Vagina (tissue), 2 donors: ENCODE data around the gene CAPZB. TPM values are rescaled to one million over a fixed set of nuclear protein-coding genes. Genes with fewer than 3 reads are reported as not detected.

Experiments used
- DNase-seq, 2 donors: peaks; one replicate each; pipeline ENCODE4 v3.0.0-alpha.2; 2017; ENCODE audit errors: extremely low spot score in 2 of 2
- H3K27ac ChIP-seq: fragments of 200-600 bp; sonication (generic); one replicate; pipeline ENCODE4 v1.5.1; 2019
- H3K27me3 ChIP-seq: fragments of 200-600 bp; sonication (generic); one replicate; pipeline ENCODE4 v1.5.1; 2019
- H3K36me3 ChIP-seq, 2 donors: fragments of 200-600 bp; sonication (generic); one replicate each; pipeline ENCODE4 v1.5.1; 2017 to 2019
- H3K4me1 ChIP-seq: fragments of 200-600 bp; sonication (generic); one replicate; pipeline ENCODE4 v1.5.1; 2019
- H3K4me3 ChIP-seq, 2 donors: fragments of 200-600 bp; sonication (generic); 1 replicate in 1 of 2; 2 replicates in 1 of 2; pipeline ENCODE4 v1.5.1; 2016 to 2019
- H3K9me3 ChIP-seq: fragments of 200-600 bp; sonication (generic); one replicate; pipeline ENCODE4 v1.5.1; 2019
- POLR2A ChIP-seq, 2 donors: fragments of 450-650 bp; IDR thresholded peaks; one replicate each; pipeline ENCODE4 v1.6.1; 2017; ENCODE audit warnings: antibody characterized with exemption in 2 of 2, mild to moderate bottlenecking in 2 of 2, moderate library complexity in 2 of 2
- POLR2AphosphoS5 ChIP-seq, 2 donors: sonication (generic); formaldehyde crosslinking; IDR thresholded peaks; one replicate each; pipeline ENCODE4 v1.9.0; 2017; ENCODE audit warnings: antibody characterized with exemption in 2 of 2, mild to moderate bottlenecking in 2 of 2, low read depth in 1 of 2; ENCODE audit not compliant: insufficient read depth in 1 of 2
- intact Hi-C: fragments of 100-400 bp; cut with DNase I; formaldehyde crosslinking; loops from one replicate; pipeline ENCODE4 v1.15.1; 2023
- total RNA-seq: library from RNA; depleted of rRNA; stranded (reverse); fragments of >200 nt; gene quantifications from one replicate; pipeline ENCODE4 v1.2.3, GENCODE V29; 2016
- TF ChIP-seq, protein P1 (sequence below), 3 experiments: fragments of 450-650 bp in 2 of 3; fragments of 200-600 bp in 1 of 3; sonication (generic) in 1 of 3; IDR thresholded peaks; one replicate each; pipeline ENCODE4 v1.5.1; 2017 to 2019; ENCODE audit warnings: antibody characterized with exemption in 3 of 3, mild to moderate bottlenecking in 2 of 3, moderate library complexity in 2 of 3

The CAPZB gene
- total RNA-seq, 1 donor from 2014 or later: 152 TPM

DNA sequence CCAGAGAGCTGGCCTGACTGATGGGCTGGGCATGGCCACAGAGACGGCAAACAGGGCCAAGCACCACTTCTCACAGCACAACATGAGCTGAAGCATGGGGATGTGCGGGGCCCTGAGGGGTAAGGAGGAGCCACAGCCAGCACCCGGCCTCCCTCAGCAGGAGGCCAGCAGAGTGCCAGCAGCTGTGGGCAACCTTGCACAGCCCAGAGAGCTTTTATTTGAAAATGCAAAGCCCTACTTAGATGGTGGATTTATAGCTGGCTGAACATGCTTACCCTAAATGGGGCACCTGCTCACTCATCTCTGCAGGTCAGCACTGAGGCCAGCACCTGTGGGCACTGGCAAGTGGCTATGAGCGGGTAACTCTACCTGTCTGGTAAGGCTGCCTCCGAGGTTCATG is 129.1 kb downstream of the CAPZB start:
- Histone ChIP-seq H3K27ac (peak overlapping the region; percentile 21), H3K9me3 (no peaks in the 10 kb centered on the region), H3K4me1 (peaks cover 74% of the 10 kb centered on the region), H3K4me3 (no peak overlapping the region), H3K27me3 (no peaks in the 10 kb centered on the region), H3K36me3 (peaks cover 0 to 25% of the 10 kb centered on the region in 2 donors)
- intact Hi-C loops: loop anchor here (5.0 kb wide), 1 partner anchor 36 kb away; no protein-coding TSS in a partner anchor
- DNase-seq: no peak
- TF ChIP-seq POLR2AphosphoS5 (IDR thresholded peaks at IDR 0.05; ENCODE audit: insufficient read depth in 1 of 2, low read depth in 1 of 2) (no peak), POLR2A (IDR thresholded peaks at IDR 0.05) (no peak)
- TF ChIP-seq, protein P1, sequence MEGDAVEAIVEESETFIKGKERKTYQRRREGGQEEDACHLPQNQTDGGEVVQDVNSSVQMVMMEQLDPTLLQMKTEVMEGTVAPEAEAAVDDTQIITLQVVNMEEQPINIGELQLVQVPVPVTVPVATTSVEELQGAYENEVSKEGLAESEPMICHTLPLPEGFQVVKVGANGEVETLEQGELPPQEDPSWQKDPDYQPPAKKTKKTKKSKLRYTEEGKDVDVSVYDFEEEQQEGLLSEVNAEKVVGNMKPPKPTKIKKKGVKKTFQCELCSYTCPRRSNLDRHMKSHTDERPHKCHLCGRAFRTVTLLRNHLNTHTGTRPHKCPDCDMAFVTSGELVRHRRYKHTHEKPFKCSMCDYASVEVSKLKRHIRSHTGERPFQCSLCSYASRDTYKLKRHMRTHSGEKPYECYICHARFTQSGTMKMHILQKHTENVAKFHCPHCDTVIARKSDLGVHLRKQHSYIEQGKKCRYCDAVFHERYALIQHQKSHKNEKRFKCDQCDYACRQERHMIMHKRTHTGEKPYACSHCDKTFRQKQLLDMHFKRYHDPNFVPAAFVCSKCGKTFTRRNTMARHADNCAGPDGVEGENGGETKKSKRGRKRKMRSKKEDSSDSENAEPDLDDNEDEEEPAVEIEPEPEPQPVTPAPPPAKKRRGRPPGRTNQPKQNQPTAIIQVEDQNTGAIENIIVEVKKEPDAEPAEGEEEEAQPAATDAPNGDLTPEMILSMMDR (IDR thresholded peaks at IDR 0.05): no peak

DNA sequence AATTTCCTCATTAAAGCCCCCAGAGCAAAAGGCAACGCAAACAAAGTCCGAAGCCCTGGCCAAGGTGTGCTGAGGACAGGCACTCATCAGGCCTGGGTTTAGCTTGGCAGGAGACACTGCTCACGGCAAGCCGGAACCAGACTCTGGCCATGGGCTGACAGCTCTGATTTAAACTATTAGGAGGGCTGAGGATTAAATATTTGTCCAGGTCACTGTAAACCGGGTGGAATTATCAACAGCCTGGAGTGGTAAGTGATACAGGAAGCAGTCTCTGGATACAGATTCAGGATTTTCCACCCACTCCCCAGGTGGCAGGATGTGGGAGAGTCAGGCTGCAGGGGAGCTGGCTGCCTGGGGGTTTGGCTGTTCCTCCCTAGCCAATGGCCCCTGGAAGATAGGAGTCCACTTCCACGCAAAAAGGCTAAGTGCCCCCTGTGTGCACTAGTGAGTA is 130.8 kb downstream of the CAPZB start:
- Histone ChIP-seq H3K4me3 (no peak overlapping the region), H3K9me3 (no peaks in the 10 kb centered on the region), H3K27ac (peak overlapping the region; percentile 57), H3K36me3 (peaks cover 0 to 25% of the 10 kb centered on the region in 2 donors), H3K27me3 (no peaks in the 10 kb centered on the region), H3K4me1 (peaks cover 71% of the 10 kb centered on the region)
- intact Hi-C loops: no loop called here
- no peak for DNase-seq
- TF ChIP-seq POLR2AphosphoS5 (IDR thresholded peaks at IDR 0.05; ENCODE audit: insufficient read depth in 1 of 2, low read depth in 1 of 2): no peak
- TF ChIP-seq POLR2A (IDR thresholded peaks at IDR 0.05): no peak
- TF ChIP-seq, protein P1 (IDR thresholded peaks at IDR 0.05): no peak

DNA sequence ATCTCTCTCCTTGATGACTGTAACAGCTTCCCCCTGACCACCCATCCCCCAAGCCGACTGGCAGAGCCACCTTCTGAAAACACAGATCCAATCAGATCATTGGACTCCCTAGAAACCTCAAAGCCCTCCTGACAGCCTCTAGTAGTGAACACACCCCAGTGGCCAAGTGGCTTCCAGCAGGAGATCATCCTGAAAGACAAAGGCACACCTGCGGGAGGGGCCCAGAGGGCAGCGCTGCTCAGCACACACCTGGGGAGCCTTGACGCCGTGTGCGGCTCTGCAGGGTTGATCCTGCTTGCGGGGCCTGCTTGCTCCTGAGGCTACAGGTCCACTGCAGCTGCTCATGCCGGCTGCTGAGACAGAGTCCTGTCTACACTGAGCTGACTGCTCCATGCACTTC is 131.7 kb downstream of the CAPZB start:
- no peak for TF ChIP-seq POLR2AphosphoS5 (IDR thresholded peaks at IDR 0.05; ENCODE audit: insufficient read depth in 1 of 2, low read depth in 1 of 2)
- TF ChIP-seq, protein P1 (IDR thresholded peaks at IDR 0.05): no peak
- H3K4me1 ChIP-seq: peaks cover 71% of the 10 kb centered on the region
- intact Hi-C loops: no loop called here
- no peak for DNase-seq
- no peaks in the 10 kb centered on the region for H3K9me3 ChIP-seq
- peaks cover 0 to 25% of the 10 kb centered on the region in 2 donors for H3K36me3 ChIP-seq
- H3K27ac ChIP-seq: peak overlapping the region; percentile 57
- H3K4me3 ChIP-seq: no peak overlapping the region
- H3K27me3 ChIP-seq: no peaks in the 10 kb centered on the region

DNA sequence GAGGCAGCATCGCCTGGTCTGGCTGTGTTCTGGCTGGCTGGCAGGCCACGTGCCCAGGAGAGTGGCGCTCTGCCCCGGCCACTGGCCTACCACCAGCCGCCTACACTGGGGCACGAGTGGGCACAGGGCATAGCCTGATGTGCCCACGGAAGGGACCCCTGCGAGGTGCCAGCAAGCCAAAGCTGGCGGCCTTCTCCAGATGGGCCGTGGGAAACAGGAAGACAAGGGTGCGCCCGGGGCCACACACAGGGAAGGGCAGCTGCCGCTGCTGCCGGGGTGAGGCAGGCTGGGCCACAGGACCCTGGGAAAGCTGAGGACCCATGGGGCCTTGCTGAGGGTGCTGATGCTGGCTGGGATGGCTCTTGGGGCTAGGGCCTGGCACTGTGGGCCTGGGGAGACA is 132.5 kb downstream of the CAPZB start:
- no peak for DNase-seq
- H3K4me1 ChIP-seq: peaks cover 73% of the 10 kb centered on the region
- no peaks in the 10 kb centered on the region for H3K27me3 ChIP-seq
- peaks cover 0 to 25% of the 10 kb centered on the region in 2 donors for H3K36me3 ChIP-seq
- intact Hi-C loops: no loop called here
- no peaks in the 10 kb centered on the region for H3K9me3 ChIP-seq
- H3K27ac ChIP-seq: peak overlapping the region; percentile 69
- TF ChIP-seq, protein P1 (IDR thresholded peaks at IDR 0.05): no peak
- no peak for TF ChIP-seq POLR2AphosphoS5 (IDR thresholded peaks at IDR 0.05; ENCODE audit: insufficient read depth in 1 of 2, low read depth in 1 of 2)
- TF ChIP-seq POLR2A (IDR thresholded peaks at IDR 0.05): no peak
- H3K4me3 ChIP-seq: no peak overlapping the region

DNA sequence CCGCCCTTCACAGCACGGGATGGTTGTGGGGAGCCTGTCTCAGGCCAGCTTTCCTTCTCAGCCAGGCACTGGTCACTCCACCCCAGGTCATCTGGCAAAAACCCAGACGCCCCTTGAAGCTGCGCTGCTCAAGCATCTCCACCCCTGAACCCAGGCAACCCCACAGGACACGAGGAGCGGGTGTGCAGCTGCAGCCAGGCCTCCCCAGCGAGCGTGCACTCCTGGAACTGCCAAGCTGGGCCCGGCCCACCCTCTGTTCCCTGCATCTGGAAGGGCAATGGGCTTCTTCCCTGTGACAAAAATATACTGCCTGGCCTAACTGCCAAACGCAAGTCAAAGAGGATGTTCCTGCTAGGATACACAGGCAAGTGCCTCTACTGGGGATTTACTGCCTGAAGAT is 133.5 kb downstream of the CAPZB start:
- peaks cover 83% of the 10 kb centered on the region for H3K4me1 ChIP-seq
- peaks cover 0 to 25% of the 10 kb centered on the region in 2 donors for H3K36me3 ChIP-seq
- DNase-seq: no peak
- H3K27me3 ChIP-seq: no peaks in the 10 kb centered on the region
- intact Hi-C loops: no loop called here
- H3K9me3 ChIP-seq: no peaks in the 10 kb centered on the region
- peak overlapping the region; percentile 69 for H3K27ac ChIP-seq
- TF ChIP-seq POLR2A (IDR thresholded peaks at IDR 0.05) (no peak), POLR2AphosphoS5 (IDR thresholded peaks at IDR 0.05; ENCODE audit: insufficient read depth in 1 of 2, low read depth in 1 of 2) (peak in 1 of 2 donors; percentile 54)
- TF ChIP-seq, protein P1 (IDR thresholded peaks at IDR 0.05): no peak
- H3K4me3 ChIP-seq: no peak overlapping the region
